ACHN (cell line): ENCODE measurements around the gene SLC26A8.
"Not testable (repeated sequence)": the region's sequence is repeated elsewhere in the genome, so short reads cannot be mapped to it uniquely, and the experiment has no call there.

ENCODE experiments used
- DNase-seq: peaks from one replicate; pipeline ENCODE4 v3.0.0-alpha.2; 2015
- in situ Hi-C: cut with HindIII; loops from 2 replicates; pipeline ENCODE4 v1.10.0; 2017; ENCODE audit warnings: low sequenced_read_pairs, low pct_ligation_motif_present, low pct_unique_long_range_greater_than_20kb

Gene SLC26A8

GRCh38 chr6:36054956-36055355 is 30.5 kb upstream of the SLC26A8 start:
- DNase-seq: no peak
- in situ Hi-C loops: no loop called here

DNA sequence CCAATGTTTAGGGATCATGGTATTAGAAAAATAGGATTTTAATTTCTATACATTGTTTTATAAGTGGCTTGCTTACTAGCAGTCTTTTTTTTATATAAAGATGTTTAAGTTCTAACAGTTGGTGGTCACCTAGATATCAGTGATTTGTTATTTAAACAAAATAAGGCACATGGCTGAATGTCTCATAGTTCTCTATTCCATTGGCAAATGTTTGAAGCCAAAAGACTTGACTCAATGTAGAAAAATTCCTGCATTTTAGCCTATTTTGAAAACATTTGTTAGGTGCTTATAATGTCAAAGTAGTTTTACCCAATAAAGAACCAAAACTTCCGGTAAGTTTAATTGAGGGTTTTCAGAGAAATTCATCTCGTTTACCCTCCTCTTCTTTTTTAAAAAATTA is 30.0 kb upstream of the SLC26A8 start:
- DNase-seq: no peak
- in situ Hi-C loops: no loop called here

- DNase-seq: no peak
Measured at GRCh38 chr6:36053878-36054277, 29.4 kb upstream of the SLC26A8 start.

GRCh38 chr6:36052097-36052496 is 27.7 kb upstream of the SLC26A8 start:
- no peak for DNase-seq

More at GRCh38 chr6:36053878-36054277, 29.4 kb upstream of the SLC26A8 start:
- in situ Hi-C loops: no loop called here

GRCh38 chr6:36050947-36051710 is 26.7 kb upstream of the SLC26A8 start:
- no peak for DNase-seq
- in situ Hi-C loops: no loop called here

More at GRCh38 chr6:36052097-36052496, 27.7 kb upstream of the SLC26A8 start:
- in situ Hi-C loops: no loop called here

DNA sequence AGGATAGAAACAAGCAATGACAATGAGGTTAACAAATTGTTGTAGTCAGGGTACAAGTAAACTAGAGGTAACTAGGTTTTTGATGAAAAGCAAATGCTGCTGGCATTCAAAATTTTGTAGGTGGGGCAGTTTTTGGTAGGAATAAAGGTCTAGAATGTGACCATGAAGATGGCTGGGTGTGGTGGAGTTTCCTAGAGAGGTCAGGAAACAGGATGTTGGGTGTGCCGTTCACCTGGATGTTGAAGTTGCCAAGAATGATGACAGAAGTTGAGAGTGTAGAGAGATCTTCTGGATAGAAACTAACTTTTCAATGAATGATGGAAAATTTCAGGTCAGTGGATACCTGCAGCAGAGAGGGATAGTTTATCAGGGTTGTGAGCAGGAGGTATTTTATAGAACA is 25.9 kb upstream of the SLC26A8 start:
- in situ Hi-C loops: no loop called here
- no peak for DNase-seq

GRCh38 chr6:36049582-36049981 is 25.1 kb upstream of the SLC26A8 start:
- in situ Hi-C loops: no loop called here
- no peak for DNase-seq

- DNase-seq: no peak
- in situ Hi-C loops: no loop called here
Measured at GRCh38 chr6:36042618-36043260, 18.3 kb upstream of the SLC26A8 start.

DNA sequence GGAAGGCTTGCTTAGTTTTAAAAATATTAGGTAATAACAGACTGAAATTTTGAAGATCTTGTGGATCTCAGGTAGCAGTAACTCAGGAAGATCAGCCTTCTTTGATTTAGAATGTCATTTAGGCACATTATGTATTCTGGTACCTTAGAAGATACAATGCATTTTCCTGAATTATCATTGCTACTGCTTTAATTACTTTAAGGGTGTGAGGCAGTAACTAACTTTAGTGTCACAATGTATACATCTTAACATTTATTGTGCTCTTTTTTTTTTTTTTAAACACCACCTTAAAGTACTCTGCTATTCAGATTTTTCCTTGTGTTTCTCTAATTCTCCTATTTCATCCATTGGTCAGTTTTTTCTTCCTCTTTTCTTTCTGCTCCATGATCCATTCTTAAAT is 16.5 kb upstream of the SLC26A8 start:
- DNase-seq: no peak
- in situ Hi-C loops: no loop called here

GRCh38 chr6:36039112-36039511 is 14.7 kb upstream of the SLC26A8 start:
- DNase-seq: no peak
- in situ Hi-C loops: no loop called here

DNA sequence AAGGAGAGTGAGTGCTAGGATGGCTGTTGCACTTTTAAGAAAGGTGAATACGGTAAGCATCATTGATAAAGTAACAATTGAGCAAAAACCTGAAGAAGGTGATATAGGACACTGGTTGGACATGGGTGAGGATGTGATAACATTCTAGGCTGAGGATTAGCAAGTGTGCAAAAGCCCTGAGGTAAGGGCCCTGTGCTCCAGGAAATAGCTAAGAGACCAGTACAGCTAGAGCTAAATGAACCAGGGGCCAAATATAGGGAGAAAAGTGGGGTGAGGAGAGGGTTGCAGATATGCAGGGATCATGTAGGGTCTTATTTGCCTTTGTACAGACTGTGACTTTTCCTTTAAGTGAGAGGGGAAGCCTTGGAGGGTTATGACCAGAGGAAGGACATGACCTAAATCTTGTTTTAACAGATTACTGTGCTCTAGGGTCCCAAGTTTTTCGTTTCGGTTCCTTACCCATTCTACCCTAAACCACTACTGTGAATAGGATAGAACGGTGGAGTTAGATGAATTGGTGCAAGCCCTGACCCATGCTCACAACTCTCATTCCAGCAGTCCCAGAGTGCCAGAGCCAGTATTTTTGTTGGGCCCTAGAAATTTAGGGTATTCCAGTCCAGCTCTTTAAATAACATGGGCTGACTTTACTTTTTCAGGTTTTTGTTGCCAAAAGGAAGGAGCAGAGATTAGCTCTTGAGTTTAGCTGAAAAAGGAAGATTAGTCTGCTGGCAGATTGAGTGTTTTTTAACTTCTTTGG is 13.9 kb upstream of the SLC26A8 start:
- no peak for DNase-seq
- in situ Hi-C loops: no loop called here

- in situ Hi-C loops: no loop called here
Measured at GRCh38 chr6:36035225-36035624, 10.8 kb upstream of the SLC26A8 start.

DNA sequence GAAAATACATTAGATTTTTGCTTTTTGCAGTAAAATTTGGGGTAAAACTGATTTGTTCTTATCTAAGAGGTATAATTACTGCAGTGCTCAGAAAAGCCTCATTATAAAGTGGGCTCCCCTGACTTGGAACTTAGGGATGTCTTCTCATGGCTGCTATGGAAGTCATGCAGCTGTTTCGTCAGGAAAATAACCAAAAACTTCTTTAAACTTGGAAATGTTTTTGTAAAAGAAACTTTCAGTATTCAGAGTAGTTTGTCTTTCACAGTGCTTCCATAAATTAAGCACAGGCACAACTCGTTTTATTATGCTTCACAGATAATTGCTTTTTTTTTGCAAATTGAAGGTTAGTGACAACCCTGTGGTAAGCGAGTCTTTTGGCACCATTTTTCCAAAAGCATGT is 10.0 kb upstream of the SLC26A8 start:
- in situ Hi-C loops: no loop called here
- DNase-seq: no peak

More at GRCh38 chr6:36035225-36035624, 10.8 kb upstream of the SLC26A8 start:
- no peak for DNase-seq

- in situ Hi-C loops: no loop called here
- no peak for DNase-seq
Measured at GRCh38 chr6:36033935-36034334, 9.5 kb upstream of the SLC26A8 start.

GRCh38 chr6:36033144-36033543 is 8.7 kb upstream of the SLC26A8 start:
- DNase-seq, in situ Hi-C loops: not testable (repeated sequence)

GRCh38 chr6:36032261-36032660 is 7.8 kb upstream of the SLC26A8 start:
- DNase-seq: no peak
- in situ Hi-C loops: no loop called here

GRCh38 chr6:36029464-36029863 is 5.0 kb upstream of the SLC26A8 start:
- peak; percentile 9 for DNase-seq
- in situ Hi-C loops: no loop called here

DNA sequence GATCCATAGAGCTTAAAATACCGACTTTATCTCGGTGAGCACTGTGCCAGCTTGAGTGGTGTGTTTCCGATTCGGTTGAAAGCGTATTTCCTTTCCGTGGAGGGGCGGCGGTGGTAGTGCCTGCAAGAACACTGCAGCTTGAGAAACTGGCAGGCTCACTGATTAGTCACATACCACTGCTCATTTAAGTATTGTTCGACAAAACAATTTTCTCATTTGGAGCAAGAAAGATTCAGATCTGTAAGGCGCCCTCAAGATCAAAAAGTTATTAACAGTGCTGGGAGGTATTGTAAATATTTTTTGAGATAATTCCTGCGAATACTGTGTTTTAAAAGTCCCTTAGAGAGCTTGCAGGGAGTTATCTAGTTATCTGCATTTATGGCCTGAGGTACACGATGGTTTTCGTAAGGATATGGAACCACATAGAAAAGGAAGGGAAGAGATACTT is 4.5 kb upstream of the SLC26A8 start:
- in situ Hi-C loops: no loop called here
- peak; percentile 76 for DNase-seq

DNA sequence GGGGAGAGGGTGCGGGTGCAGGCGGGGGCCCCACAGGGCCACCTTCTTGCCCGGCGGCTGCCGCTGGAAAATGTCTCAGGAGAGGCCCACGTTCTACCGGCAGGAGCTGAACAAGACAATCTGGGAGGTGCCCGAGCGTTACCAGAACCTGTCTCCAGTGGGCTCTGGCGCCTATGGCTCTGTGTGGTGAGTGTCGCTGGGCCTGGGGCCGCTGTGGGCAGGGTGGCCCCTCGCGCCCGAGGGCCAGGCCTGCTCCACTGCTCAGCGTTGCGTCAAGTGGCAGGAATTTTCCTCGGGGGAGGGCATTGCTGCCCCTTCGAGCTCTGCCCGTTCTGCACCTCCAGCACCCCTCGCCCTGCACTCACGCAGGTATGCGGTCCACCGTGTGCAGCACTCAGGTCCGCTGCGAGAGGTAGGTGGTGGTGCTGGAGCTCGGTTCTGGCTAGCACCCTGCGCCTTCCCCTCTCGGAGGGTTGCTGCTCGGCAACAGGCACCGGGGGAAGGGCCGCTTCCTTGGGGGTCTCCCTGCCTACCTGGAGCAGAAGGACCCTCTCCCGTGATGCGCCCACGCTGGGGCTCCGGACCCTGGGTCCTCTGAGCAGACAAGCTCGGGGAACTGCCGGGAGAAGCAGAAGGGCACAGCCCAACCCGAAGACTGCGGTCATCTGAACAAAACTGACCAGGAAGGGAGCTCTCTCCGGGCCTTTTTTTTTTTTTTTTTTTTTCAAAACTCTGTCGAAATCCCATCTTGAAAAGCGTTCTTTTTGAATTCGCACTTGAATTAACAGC is 3.8 kb upstream of the SLC26A8 start:
- in situ Hi-C loops: no loop called here

More for the DNA sequence above, 3.8 kb upstream of the SLC26A8 start:
- peak; percentile 33 for DNase-seq
